AG04450 (cell line): ENCODE measurements around the gene TFDP1. TPM values are rescaled to one million over a fixed set of nuclear protein-coding genes. Genes with fewer than 3 reads are reported as not detected.

Source experiments
- CTCF ChIA-PET: fragments of 300-600, 350-600 bp; formaldehyde crosslinking; extraction: SDS; loops from one replicate; lab custom pipeline; 2022; ENCODE audit warnings: antibody characterized with exemption, inconsistent platforms; lab: Charles Lee
- POLR2A ChIA-PET: fragments of 350-600 bp; formaldehyde crosslinking; extraction: SDS; loops from one replicate; lab custom pipeline; 2021; ENCODE audit warnings: antibody characterized with exemption, inconsistent platforms; lab: Yijun Ruan, JAX
- DNase-seq: peaks from one replicate; pipeline ENCODE4 v3.0.0-alpha.2; 2011; ENCODE audit warnings: low read depth, low spot score
- H3K27ac ChIP-seq: one replicate; pipeline ENCODE4 v1.5.1; 2012; ENCODE audit warnings: low read depth, low read length, control low read depth
- H3K27me3 ChIP-seq: one replicate; pipeline ENCODE4 v1.6.0; 2012; ENCODE audit warnings: low read length; ENCODE audit not compliant: control insufficient read depth, insufficient read depth
- H3K4me3 ChIP-seq: 2 replicates; pipeline ENCODE4 v1.5.1; 2011; ENCODE audit warnings: mild to moderate bottlenecking, low read depth, low read length, control low read depth
- H3K9me3 ChIP-seq: 2 replicates; pipeline ENCODE4 v1.5.1; 2012; ENCODE audit warnings: low read length; ENCODE audit not compliant: control insufficient read depth, insufficient read depth
- CTCF ChIP-seq: IDR thresholded peaks from 2 replicates; pipeline ENCODE4 v1.5.1; 2011; ENCODE audit warnings: low read depth, low read length, control low read depth, inconsistent platforms
- polyA plus RNA-seq: library from polyadenylated mRNA; depleted of rRNA; stranded (reverse); fragments of >200 nt; gene quantifications from 2 replicates; pipeline ENCODE4 v1.2.3, GENCODE V29; 2011

The TFDP1 gene
- polyA plus RNA-seq, 1 experiment = 79.7 TPM

- CTCF ChIA-PET = no interaction called here
- POLR2A ChIA-PET = no interaction called here
Measured at GRCh38 chr13:113638173-113638746, 53.7 kb downstream of the TFDP1 start.

GRCh38 chr13:113638806-113639205 lies 54.3 kb downstream of the TFDP1 start:
- CTCF ChIA-PET = no interaction called here
- TF ChIP-seq CTCF = no peak

More at GRCh38 chr13:113638173-113638746, 53.7 kb downstream of the TFDP1 start:
- no peak for TF ChIP-seq CTCF
- H3K9me3 ChIP-seq = no peaks in the 10 kb centered on the region; the same call in none of the 2 replicates
- H3K27me3 ChIP-seq = no peaks in the 10 kb centered on the region
- H3K4me3 ChIP-seq = no peak overlapping the region
- no peak for DNase-seq
- H3K27ac ChIP-seq = no peak overlapping the region

GRCh38 chr13:113639616-113640262 lies 55.2 kb downstream of the TFDP1 start:
- Histone ChIP-seq H3K9me3 (no peaks in the 10 kb centered on the region; the same call in none of the 2 replicates), H3K27me3 (no peaks in the 10 kb centered on the region), H3K4me3 (no peak overlapping the region), H3K27ac (no peak overlapping the region)
- no peak for TF ChIP-seq CTCF
- ChIA-PET POLR2A (no interaction called here), CTCF (no interaction called here)
- no peak for DNase-seq

More at GRCh38 chr13:113638806-113639205, 54.3 kb downstream of the TFDP1 start:
- Histone ChIP-seq H3K4me3 (no peak overlapping the region), H3K9me3 (no peaks in the 10 kb centered on the region; the same call in none of the 2 replicates), H3K27me3 (no peaks in the 10 kb centered on the region), H3K27ac (no peak overlapping the region)
- DNase-seq = no peak
- POLR2A ChIA-PET = no interaction called here

- no peak for TF ChIP-seq CTCF
- no peak for DNase-seq
- POLR2A ChIA-PET = no interaction called here
- Histone ChIP-seq H3K9me3 (no peaks in the 10 kb centered on the region; the same call in none of the 2 replicates), H3K4me3 (no peak overlapping the region), H3K27ac (no peak overlapping the region), H3K27me3 (no peaks in the 10 kb centered on the region)
- CTCF ChIA-PET = interaction anchor here (0.6 kb wide), 1 partner anchor 143 kb away, joined by 3 read pairs; no protein-coding TSS in a partner anchor
Measured at GRCh38 chr13:113641426-113641825, 56.9 kb downstream of the TFDP1 start.

GRCh38 chr13:113642563-113642962 lies 58.0 kb downstream of the TFDP1 start:
- no peak for TF ChIP-seq CTCF
- Histone ChIP-seq H3K27ac (no peak overlapping the region), H3K27me3 (no peaks in the 10 kb centered on the region), H3K9me3 (no peaks in the 10 kb centered on the region; the same call in none of the 2 replicates), H3K4me3 (no peak overlapping the region)
- no peak for DNase-seq
- ChIA-PET POLR2A (no interaction called here), CTCF (no interaction called here)
